A549 treated with DMSO at 1 μM for 4 hours (cell line): ENCODE measurements around the gene SKA3. TPM values are rescaled to one million over a fixed set of nuclear protein-coding genes. Genes with fewer than 3 reads are reported as not detected.

Experiments used
- total RNA-seq: library from RNA; stranded (reverse); fragments of 200-300 nt; extraction: Qiagen RNA extraction; gene quantifications from 5 replicates; pipeline ENCODE4 v1.2.3, GENCODE V29; 2022; ENCODE audit warnings: low read depth

The SKA3 gene
- total RNA-seq = 12.4 to 16.3 TPM (median 15.6 TPM) in 5 replicates

GRCh38 chr13:21176215-21176981, at the start of gene SKA3, which contains the start of gene MRPL57:
Gene SKA3, minus strand, starts transcription at chr13:21176552. Its CDS starts 75 bp downstream, at chr13:21176477.
Gene MRPL57, plus strand, starts transcription at chr13:21176658. Its CDS starts 259 bp downstream, at chr13:21176917.

Other genes with a start within 250 kb of the SKA3 start
- 8.1 to 10.9 TPM (median 8.6 TPM) in 5 replicates for gene LATS2, start 115.0 kb downstream of the SKA3 start, total RNA-seq
- 100 to 165 TPM (median 148 TPM) in 5 replicates for gene SAP18, start 36.4 kb downstream of the SKA3 start, total RNA-seq
- gene MRPL57, start 106 bp upstream of the SKA3 start, total RNA-seq = 20.1 to 26.2 TPM (median 23.5 TPM) in 5 replicates